HT1080 (cell line): Measurements from ENCODE around the gene ZNF415. TPM values are rescaled to one million over a fixed set of nuclear protein-coding genes. Genes with fewer than 3 reads are reported as not detected.
"Not testable (repeated sequence)": the region's sequence is repeated elsewhere in the genome, so short reads cannot be mapped to it uniquely, and the experiment has no call there.

ENCODE experiments used
- DNase-seq: peaks from one replicate; pipeline ENCODE4 v3.0.0-alpha.2; 2015; ENCODE audit warnings: low read depth
- polyA plus RNA-seq, 2 experiments: library from polyadenylated mRNA; depleted of rRNA; stranded (reverse); fragments of >200 nt; gene quantifications; 2 replicates each; pipeline ENCODE4 v1.2.3, GENCODE V29; 2015
- total RNA-seq: library from RNA; depleted of rRNA; stranded (reverse); fragments of >200 nt; shearing (Covaris generic); gene quantifications from 2 replicates; pipeline ENCODE4 v1.2.3, GENCODE V29; 2014; rRNA removed

Gene ZNF415
- total RNA-seq = not detected in 2 replicates
- not detected in 2 replicates for polyA plus RNA-seq (2015; cell fraction: cytosol; rRNA removed)
- polyA plus RNA-seq (2015; cell fraction: nucleus; rRNA removed) = not detected in 2 replicates

DNA sequence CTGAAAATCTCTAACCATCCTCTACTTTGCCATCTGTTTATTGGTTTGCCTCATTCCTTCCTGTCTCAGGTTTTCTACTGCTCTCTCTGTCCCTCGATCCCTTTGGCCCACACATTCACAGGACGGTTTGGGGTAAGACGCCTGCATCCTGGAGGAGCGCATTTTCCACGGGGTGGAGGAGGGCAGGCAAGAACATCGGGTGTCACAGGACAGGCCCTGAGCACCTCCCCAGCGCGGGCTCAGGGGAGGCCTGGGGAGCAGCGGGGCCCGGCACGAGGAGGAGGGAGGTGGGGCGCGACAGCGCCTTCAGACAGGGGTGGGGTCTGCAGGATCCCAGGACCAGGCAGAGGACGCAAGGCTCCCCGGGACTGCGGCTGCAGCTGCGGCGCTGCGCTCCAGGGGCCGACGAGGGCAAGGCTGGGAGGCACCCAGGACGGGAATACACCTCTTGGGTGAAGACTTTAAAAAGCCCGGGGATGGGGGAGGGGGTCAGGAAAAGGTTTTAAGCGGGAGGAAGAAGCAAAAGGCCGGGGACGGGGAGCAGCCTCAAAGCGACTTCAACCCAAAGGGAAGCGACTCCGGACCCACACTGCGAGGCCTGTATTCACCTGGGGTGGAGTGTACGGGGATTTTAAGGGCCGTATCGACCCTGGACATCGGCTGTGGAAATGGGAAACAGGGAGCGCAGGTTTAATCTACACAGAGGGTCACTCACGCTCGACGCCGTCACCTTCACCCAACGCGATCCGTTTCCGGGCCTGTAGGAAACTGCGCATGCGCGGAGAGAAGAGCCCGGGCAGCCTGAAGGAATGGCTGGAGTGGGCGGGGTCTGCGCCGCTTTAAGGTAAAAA lies at the start of gene ZNF415:
Gene ZNF415, minus strand, starts transcription at position 770 of the 851 bp plus-strand sequence. CDS start 10,234 bp downstream, outside the sequence.
- DNase-seq = no peak

DNA sequence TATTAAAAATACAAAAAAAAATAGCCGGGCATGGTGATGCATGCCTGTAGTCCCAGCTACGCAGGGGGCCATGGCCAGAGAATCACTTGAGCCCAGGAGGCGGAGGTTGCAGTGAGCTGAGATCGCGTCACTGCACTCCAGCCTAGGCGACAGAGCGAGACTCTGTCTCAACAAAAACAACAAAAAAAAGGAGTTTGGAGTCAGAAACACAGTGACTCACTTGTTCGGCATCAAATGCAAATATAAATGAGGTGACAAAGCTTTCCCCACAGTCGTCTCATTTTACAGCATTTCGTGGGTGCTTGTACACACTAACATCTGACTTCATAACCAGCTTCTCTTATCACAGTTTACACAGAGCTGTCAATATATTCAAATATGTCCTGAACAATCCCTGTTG lies 49.5 kb upstream of the ZNF415 start:
- no peak for DNase-seq

DNA sequence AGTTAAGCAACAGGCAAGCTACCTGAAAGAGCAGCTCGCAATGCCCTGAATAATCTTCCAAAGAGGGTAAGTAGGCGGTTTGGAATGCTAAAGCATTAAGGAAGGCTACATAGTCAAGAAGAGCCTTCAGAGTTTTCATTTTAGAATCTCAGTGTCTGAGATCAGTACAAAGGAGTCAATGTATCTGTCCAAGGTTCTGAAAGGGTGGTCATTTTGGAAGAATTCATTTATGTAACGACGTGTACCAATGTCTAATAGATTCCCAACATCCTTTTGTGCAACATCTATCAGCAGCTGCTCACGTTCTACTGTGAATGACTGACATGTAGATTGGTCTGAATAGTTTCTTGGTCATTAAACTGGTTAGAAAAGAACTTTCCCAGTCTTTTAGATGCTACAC lies 45.3 kb upstream of the ZNF415 start:
- DNase-seq = no peak

DNA sequence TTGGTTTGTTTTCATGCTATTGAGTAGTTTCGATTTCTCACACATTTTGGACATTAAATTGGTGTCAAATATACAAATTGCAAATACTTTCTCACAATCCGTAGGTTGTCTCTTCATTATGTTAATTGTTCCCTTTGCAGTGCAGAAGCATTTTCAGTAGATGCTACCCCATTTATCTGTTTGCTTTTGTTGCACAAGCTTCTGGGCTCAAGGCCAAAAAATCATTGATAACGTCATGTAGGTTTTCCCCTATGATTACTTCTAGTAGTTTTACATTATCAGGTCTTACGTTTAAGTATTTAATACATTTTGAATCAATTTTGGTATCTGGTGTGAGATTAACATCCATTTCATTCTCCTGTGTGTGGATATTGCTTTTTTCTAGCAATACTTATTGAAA lies 40.2 kb upstream of the ZNF415 start:
- DNase-seq = no peak

DNA sequence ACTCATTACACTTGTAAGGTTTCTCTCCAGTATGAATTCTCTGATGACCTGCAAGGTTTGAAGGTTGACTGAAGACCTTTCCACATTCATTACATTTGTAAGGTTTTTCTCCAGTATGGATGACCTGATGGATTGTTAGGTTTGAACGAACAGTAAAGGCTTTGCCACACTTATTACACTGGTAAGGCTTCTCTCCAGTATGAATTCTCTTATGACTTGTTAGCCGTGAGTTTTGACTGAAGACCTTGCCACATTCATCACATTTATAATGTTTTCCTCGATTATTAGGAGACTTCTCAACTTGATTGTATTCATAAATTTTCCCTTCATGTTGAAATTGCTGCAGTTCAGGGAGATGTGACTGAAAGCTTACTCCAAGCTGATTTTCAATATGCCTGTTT lies 33.0 kb upstream of the ZNF415 start:
- no peak for DNase-seq

DNA sequence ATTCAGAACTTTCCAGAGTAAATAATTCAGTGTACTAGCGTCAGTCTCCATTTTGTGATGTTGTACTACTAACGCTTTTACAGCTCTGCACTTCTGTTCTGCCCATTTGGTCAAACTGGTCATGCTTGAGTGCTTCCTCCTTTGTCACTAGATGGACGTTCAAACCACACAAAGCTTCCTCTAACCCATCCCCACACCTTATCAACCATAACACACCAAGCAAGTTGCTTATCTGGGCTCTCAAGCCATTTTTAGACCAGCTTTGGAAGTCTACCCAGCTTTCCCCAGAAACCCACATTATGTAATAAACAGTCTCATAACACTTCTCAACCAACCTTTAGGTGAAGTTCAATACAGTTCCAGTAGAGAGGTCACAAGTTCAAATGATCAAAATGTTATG lies 28.4 kb upstream of the ZNF415 start:
- DNase-seq = no peak

DNA sequence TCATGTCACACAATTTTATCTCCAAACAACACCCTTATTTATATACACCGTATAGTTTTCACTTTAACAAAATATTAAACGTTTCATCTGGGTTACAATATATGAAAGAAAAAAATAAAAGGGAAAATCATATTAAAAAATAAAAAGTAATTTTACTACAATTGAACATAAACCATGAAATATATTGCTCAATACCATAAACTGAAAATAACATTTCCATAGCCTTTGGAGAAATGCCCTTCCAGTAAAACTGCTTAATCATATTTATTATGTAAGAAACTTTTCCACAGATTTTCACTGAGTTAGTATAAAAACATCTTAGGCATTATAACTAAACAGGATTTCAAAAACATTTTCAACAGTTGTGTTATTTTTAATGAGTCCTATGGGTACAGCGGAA lies 27.6 kb upstream of the ZNF415 start:
- no peak for DNase-seq

DNA sequence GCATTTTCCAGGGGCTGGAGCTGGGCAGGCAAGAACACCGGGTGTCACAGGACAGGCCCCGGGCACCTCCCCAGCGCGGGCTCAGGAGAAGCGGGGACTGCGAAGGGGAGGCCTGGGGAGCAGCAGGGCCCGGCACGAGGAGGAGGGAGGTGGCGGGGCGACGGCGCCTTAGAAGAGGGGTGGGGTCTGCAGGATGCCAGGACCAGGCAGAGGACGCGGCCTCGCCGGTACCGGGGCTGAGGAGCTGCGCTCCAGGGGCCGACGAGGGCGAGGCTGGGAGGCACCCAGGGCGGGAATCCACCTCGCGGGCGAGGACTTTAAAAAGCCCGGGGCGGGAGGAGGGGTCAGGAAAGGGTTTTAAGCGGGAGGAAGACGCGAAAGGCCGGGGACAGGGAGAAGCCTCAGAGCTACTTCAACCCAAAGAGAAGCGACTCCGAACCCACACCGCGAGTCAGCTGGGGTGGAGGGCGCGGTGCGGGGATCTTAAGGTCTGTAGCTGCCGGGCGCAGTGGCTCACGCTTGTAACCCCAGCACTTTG lies 25.5 kb upstream of the ZNF415 start:
- no peak for DNase-seq

DNA sequence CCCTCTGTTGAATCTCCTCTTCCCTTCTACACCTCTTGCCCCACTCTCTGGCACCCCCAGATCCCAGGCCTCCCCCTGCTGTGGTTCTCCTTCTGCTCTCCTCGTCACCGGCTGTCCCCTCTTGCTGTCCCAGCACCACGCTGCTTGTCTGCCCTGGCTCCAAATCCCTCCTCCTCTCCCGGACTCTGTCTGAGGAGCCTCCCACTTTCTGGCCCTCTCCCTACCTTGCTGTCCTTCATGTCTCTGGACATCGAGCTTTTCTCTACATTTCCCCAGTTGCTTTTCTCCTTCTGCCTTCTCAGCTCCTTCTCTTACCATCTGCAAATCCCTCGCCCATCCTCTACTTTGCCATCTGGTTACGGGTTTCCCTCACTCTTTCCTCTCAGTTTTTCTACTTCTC lies 24.9 kb upstream of the ZNF415 start:
- DNase-seq = no peak

DNA sequence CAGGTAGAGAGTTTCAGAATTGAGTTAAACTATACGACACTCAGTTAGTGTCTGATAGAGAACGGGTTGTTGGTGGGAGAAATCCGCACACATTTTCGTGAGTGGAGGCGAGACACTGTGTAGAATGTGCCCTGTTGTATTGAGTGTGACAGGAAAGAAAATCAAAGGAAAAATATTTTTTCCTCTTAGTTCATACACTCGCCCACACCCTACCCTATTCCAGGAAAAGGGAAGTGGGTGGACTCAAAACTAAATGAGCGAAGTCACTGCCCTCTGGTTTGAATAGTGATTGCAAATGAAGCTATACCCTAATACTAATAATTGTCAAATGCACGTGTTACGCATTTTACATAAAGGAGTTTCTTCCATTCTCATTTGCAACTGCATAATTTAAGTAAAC lies 24.1 kb upstream of the ZNF415 start:
- DNase-seq = no peak

DNA sequence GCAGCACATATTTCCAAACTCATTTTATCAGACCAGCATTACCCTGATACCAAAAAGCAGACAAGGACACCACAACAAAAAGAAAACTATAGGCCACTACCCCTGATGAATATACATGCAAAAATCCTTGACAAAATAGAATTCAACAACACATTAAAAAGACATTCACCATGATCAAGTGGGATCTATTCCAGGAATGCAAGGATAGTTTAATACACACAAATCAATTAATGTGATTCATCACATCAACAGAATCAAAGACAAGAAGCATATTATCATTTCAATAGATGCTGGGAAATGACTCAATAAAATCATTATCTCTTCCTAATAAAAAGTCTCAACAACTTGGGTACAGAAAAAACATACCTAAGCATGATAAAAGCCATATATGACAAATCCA lies 14.9 kb upstream of the ZNF415 start:
- no peak for DNase-seq

DNA sequence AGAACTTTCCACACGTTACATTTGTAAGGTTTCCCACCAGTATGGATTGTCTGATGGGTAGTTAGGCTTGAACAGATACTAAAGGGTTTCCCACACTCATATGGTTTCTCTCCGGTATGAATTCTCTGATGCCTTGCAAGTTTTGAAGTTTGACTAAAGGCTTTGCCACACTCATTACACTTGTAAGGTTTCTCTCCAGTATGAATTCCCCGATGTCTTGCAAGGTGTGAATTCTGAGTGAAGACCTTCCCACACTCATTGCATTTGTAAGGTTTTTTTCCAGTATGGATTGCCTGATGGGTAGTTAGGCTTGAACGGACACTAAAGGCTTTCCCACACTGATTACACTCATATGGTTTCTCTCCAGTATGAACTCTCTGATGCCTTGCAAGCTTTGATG lies 7.6 kb upstream of the ZNF415 start:
- DNase-seq = no peak

DNA sequence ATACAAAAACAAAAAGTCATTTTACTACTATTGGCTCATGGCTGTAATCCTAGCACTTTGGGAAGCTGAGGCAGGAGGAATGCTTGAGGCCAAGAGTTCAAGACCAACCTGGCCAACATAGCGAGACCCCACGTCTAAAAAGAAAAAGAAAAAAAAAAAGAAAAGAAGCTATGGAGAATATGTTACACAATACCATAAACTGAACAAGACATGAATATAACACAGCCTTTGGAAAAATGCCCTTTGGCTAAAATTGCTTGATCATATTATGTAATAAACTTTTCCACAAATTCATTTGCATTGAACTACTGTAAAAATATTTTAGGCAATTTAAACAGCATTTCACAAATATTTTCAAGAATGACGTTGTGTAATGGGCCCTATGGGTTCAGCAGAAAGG lies 3.7 kb upstream of the ZNF415 start:
- DNase-seq = no peak

DNA sequence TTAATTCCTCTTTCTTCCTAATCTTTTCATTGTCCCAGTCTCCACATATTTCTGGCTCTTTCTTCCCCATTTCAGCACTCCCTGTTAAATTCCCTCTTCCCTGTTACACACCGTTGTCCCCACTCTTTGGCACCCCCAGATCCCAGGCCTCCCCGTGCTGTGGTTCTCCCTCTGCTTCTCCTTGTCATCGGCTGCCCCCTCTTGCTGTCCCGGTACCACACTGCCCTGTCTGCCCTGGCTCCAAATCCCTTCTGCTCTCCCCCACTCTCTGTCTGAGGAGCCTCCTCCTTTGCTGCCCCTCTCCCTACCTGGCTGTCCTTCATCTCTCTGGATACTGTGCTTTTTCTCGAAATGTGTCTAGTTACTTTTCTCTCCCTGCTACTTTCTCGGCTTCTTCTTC lies 983 bp downstream of the ZNF415 start:
- DNase-seq = no peak

DNA sequence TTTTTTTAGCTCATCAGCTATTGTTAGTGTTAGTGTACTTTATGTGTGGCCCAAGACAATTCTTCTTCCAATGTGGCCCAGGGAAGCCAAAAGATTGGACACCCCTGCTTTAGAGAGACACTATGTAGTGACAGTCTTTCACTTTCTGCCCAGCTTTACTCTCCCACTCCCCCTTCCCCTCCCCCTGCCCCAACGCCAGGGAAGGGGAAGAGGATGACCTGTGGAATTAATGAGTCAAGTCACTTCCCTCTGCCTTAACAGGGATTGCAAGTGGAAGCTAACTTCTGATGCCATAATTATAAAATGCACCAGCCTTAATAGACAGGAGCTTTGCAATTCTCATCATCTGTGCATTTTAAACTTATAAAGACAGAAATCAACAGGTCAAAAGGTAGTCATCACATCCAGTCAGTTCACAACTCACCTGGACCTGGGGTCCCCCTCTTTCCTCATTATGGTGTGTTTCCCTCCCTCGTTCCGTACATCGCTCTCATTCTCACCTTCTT lies 1.6 kb downstream of the ZNF415 start:
- no peak for DNase-seq

DNA sequence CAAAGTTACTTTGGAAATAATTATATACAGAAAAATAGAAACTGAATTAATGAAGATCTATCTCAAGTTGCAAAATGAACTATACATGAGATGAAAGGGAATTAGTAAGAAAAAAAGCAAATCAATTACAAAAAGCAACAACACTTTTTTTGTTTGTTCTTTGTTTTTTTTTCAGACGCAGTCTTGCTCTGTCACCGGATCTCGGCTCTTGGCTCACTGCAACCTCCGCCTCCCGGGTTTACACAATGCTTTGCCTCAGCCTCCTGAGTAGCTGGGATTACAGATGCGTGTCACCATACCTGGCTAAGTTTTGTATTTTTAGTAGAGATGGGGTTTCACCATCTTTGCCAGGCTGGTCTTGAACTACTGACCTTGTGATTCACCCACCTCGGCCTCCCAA lies 2.2 kb downstream of the ZNF415 start:
- DNase-seq = no peak

DNA sequence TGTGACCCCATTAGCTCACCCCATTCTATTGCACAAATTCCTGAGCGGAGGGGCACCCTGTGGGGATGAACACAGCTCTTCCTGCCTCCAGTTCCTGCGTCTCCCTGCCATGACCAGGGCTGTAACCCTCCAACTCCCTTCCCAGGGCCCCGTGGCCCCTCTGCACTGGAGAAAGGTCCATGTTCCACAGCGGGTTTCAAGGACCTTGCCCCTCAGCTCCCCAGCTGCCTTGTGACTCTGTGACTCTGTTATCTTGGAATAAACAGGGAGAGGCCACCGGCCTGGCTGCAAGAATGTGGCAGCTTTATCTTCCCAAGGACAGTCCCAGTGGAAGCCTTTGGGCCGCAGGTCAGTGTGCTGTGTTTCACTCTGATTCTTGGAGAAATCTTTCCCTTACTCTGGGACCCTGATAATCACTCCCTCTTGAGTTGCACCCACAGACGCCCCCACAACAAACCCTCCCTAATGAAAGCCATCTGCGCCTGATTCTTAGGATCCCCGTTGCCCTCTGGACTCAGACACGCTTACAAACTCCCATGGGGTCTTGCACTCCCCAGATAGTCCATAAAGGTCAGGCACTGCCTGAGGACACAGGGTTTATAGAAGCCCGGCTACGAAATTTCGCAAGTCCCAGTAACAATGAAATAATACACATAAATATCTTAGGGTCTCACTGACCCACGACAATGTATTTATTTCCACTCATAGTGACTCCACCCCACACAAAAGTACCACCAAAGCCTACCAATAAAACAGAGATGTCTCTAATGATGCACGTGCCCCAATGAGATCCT lies 5.8 kb downstream of the ZNF415 start:
- DNase-seq = not testable (repeated sequence)

DNA sequence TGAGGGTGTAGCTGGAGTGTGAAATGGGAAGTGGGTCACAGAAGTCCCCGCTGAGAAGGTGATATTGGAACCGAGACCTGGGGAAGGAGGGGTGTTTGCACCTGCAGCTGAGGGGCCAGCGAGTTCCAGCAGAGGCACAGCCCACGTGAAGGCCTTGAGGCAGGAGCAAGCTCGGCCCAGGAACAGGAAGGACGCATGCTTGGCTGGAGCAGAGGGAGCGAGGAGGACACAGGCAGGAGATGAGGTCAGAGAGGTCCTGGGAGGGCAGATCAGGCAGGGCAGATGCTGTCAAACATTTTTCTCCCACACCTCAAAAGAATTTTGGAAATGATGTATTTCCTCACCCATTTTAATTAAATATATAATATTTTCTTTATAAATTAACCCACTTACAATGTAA lies 9.3 kb downstream of the ZNF415 start:
- no peak for DNase-seq

DNA sequence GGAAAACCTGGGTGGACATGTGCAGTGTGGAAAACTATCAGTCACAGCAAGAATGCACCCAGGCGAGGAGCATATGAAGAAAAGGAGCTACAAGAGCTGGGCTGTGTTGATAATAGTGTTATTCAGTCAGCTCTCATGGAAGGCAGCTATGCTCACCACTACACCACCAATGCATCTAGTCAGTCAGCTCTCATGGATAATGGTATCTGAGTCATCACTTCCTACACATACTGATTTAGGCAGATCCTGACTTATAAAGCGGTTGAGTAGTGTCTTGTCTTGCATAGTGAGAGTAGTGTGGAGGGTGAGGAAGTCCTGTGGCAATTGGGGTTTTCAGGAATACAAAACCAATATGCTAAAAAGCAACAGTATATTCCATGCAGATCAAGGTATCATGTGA lies 20.4 kb downstream of the ZNF415 start:
- peak; percentile 6 for DNase-seq

DNA sequence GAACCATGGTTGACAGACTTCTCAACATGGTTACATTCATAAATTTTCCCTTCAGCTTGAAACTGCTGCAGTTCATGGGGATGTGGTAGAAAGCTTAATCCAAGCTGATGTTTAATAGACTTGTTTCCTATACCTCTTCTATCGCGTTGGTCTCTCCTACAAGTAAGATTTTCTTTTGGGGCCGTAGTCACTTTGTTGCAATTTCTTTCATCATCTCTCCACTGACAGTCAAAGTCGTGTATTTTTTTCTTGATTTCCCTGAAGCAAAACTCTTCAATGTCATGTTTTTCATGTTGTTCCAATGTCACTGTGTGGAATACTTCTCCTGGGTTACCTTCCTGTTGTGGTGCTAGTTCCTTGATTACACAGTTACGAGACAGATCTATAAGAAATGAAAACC lies 23.2 kb downstream of the ZNF415 start:
- no peak for DNase-seq

DNA sequence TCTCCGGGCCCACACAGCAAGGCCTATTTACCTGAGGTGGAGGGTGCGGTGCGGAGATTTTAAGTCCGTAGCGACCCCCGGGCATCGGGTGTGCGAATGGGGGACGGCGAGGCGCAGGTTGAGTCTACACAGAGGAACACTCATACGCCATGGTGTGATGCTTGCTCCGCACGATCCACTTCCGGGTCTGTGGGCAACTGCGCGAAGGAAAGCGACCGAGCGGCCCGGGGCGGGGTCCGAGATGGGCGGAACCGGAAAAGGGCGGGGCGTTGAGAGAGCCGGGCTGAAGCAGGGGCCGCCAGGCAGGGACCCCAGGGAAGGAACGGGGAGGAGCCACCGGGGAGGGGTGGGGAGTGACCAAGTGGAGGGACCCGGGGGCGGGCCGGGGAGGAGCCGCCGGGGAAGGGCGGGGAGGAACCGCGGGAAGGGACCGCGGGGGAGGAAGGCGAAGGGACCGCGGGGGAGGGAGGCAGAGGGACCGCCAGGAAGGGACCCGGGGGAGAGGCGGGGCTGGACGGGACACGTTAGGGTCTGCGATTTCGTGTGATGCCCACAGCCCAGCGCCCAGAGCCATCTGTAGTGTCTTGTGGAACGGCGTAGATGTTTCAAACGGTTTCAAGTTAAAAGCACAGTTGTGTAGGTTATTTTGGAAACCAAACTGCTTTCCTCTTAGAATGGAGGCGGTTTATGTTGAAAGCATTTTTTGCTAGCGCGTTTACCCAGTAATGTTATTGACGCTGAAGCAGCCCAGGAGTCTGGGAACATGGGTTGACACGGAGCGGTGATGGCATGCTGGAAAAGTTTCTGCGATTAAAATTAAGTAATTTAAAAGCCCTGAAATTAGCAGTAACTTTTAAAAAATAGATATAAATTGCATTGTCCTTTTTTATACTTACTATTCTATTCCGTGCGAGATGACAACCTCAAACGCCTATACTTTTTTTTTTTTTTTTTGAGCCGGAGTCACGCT lies 29.2 kb downstream of the ZNF415 start, which contains the start of gene ZNF160:
Gene ZNF160, minus strand, starts transcription at position 189 of the 970 bp plus-strand sequence. CDS start 17,146 bp downstream, outside the sequence.
- peak; percentile 81 for DNase-seq
